HG03457 (cell line): Measurements from ENCODE around the gene PPP6R1.
"Not testable (repeated sequence)": the region's sequence is repeated elsewhere in the genome, so short reads cannot be mapped to it uniquely, and the experiment has no call there.

Source experiments
- ATAC-seq: cut with Tn5 transposase; IDR thresholded peaks from one replicate; pipeline ENCODE4 v1.9.1; 2021; ENCODE audit warnings: moderate number of reproducible peaks; ENCODE audit not compliant: unreplicated experiment

Gene PPP6R1

DNA sequence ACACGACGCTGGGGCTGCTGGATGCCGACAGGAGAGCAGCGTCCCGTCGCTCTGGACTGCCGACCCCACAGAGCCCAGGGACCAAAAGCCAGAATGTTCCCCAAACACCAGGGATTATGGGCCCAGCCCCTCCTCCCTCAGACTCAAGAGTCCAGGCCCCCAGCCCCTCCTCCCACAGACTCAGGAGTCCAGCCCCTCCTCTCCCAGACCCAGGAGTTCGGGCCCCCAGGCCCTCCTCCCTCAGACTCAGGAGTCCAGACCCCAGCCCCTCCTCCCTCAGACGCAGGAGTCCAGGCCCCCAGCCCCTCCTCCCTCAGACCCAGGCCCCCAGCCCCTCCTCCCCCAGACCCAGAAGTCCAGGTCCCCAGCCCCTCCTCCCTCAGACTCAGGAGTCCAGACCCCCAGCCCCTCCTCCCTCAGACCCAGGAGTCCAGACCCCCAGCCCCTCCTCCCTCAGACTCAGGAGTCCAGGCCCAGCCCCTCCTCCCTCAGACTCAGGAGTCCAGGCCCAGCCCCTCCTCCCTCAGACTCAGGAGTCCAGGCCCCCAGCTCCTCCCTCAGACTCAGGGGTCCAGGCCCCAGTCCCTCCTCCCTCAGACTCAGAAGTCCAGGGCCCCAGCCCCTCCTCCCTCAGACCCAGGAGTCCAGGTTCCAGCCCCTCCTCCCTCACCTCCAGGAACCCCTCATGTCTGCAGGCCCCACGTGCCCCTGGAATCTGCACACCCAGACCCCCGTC lies 34.0 kb downstream of the PPP6R1 start:
- not testable (repeated sequence) for ATAC-seq

DNA sequence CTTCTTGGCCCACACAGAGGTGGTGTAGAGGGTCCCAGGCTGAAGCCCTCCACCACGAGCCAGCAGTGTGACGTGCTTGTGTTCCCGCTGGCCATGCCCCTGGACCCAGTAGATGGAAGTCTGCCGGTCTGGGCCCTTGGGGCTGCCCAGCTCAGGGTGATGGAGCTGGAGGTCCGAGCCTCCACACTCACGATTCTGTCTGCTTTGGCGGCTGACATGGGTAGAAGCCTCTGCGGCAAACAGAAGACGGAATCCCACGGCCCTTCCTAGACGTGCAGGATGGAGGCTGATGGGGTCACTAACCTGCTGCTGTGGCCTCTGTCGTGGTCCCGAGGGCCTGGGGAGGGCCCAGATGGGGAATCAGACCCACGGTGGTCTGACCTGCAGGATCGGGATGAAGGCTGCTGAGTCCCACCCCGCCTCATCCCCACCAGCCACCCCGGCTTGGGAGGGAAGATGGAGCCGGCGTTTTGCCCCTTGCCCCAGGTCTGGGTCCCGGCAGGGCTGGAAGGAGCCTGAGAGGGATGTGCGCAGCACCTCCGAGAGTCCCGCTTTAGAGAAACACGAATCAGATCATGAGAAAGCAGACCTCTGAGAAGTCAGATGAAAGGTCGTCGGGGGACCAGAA lies 34.7 kb downstream of the PPP6R1 start:
- no peak for ATAC-seq

DNA sequence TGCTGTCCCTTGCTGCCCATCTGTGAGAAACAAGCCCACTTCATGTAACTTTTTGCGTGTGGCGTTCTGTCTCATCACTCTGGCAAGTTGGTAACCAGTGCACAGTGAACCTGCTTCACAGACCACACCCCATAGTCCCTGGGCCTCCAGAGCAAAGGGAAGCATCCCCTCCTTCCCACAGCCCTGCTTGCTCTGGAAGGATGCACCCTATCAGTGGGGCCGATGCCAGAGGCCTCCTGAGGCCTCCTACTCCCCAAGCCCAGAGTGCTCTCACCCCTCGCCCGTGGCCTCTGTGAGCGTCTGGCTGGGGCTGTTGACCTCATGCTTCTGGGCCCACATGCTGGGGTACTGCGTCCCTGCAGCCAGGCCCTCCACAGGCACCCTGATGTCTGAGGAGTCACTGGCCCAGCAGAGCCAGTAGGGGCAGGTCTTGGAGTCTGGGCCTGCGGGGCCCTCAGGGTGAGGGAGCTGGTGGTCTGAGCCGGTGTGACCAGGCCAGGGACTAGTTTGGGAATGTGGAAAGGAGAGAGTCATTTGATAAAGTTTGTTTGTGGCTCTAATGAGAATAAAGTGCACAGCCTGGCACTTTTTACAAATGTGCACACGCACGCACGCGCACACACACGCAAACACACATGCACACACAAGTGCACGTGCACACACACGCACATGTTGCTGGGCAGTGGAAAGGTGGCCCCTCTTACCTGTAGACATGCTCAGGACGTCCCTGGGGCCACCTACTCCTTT lies 35.4 kb downstream of the PPP6R1 start:
- no peak for ATAC-seq

GRCh38 chr19:55220525-55220924 lies 38.3 kb downstream of the PPP6R1 start:
- ATAC-seq, result no peak

DNA sequence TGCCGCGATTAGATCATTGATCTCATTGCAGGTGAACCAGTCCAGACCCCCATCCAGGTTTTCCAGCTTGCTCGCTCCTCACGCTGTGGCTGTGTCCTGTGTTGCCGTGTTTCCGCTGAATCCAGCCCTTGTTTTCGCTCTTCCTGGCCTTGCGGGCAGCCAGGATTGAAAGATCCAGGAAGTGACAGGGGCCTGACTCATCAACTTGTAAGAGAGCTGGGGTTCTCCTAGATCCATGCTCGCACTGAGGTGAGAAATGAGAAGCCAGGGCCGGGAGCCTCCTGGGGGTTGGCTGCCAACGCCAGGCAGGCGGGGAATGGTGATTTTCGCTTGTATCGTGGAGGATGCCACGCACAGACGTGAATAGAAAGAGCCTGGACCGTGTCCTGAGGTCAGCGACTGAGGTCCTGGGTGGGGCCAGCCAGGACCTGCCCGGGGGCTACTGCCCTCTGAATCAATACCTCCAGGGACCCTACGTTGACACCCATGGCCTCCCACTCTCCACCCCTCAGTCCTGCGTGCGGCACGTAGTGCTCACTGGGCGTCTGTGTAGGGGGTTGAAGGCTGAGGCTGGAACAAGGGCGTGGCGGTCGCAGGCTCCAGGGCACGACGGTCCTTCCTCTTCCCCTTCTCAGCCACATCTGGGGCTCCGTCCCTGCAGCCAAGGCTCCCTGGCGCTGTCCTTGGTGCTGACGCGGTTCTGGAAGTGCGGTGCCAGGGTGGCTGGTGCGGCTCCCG lies 42.2 kb downstream of the PPP6R1 start:
- no peak for ATAC-seq

DNA sequence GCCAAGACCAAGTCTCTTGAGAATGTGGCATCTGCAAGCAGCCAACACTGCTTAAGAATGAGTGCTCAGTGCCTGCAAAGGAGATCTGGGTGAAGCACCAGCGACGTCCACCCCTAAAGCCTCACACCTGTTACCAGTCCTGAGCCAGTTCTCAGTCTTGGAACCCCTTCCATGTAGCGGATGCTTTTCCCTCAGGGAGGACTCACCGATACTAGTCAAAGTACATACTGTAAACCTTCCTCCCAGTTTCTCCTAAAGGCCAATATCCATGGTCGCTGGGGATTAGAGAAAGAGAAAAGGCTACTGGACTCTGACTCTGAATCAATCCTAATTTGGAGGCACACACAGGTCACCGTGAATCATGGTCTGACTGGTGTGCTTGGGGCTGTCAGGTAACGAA lies 45.3 kb downstream of the PPP6R1 start:
- no peak for ATAC-seq

- ATAC-seq, result no peak
These were observed 46.4 kb downstream of the PPP6R1 start for GRCh38 chr19:55212447-55212846.

- no peak for ATAC-seq
These were observed 48.9 kb downstream of the PPP6R1 start for GRCh38 chr19:55209693-55210472.

- ATAC-seq, result no peak
These were observed 49.7 kb downstream of the PPP6R1 start, which contains the start of gene PTPRH for GRCh38 chr19:55208880-55209692. Gene PTPRH (minus strand): TSS chr19:55209501. CDS start chr19:55209433, 68 bp downstream.

- ATAC-seq, result no peak
These were observed 51.9 kb downstream of the PPP6R1 start for GRCh38 chr19:55206664-55207500.

DNA sequence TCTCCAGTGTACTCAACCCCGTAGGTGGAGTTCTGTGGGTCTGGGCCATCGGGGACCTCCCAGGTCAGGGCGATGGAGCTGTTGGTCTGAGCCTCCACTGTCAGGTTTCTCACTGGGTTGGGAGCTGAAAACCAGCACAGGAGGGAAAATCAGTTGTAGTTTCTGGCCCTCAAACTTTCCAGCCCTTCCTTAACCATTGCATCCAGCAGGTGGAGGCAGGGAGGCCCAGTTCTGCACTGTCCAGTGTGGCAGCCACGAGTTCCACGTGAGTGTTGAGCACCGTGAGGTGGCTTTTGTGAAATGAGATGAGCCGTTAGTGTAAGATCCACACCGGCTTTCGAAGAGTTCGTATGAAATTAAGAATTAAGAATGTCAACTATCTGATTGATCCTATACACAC lies 56.6 kb downstream of the PPP6R1 start:
- ATAC-seq, result not testable (repeated sequence)

DNA sequence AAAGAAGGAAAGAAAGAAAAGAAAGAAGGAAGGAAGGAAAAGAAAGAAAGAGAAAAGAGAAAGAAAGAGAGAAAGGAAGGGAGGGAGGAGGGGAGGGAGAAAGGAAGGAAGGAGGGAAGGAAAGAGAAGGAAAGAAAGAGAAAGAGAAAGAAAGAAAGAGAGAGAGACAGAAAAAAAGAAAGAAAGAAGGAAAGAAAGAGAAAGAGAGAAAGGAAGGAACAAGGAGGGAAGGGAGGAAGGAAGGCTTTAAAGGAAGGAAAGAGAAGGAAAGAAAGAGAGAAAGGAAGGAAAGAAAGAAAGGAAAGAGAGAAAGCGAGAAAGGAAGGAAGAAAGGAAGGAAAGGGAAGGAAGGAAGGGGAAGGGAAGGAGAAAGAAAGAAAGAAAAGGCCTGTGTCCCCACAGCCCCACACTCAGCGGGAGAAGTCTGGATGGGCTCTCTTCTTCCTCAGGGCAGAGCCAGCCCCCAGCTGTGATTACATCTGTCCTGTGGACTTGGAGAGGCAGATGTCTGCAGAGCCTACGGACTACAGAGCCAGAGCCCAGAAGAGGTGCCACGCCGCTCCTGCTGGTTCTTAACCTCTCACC lies 59.1 kb downstream of the PPP6R1 start:
- no peak for ATAC-seq

DNA sequence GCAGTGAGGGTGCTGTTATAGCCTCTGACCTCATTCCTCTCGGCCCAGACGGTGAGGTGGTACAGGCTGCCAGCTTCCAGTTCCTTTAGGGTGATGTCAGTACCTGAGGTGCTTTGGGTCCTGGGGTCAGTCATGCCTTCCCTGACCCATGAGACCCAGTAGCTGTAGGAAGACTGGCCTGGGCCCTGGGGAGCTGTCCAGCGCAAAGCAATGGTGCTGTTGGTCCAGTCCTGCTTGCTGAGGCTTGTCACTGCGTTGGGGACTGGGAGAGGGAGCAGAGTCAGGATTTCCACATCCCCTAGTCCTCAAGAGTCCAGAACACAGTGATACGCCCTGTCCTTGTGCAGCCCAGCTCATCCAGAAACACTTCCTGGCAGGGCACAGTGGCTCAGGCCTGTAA lies 60.2 kb downstream of the PPP6R1 start:
- ATAC-seq, result no peak

- ATAC-seq, result no peak
These were observed 61.3 kb downstream of the PPP6R1 start for GRCh38 chr19:55197528-55197927.

GRCh38 chr19:55196803-55197202 lies 62.0 kb downstream of the PPP6R1 start:
- ATAC-seq, result no peak

DNA sequence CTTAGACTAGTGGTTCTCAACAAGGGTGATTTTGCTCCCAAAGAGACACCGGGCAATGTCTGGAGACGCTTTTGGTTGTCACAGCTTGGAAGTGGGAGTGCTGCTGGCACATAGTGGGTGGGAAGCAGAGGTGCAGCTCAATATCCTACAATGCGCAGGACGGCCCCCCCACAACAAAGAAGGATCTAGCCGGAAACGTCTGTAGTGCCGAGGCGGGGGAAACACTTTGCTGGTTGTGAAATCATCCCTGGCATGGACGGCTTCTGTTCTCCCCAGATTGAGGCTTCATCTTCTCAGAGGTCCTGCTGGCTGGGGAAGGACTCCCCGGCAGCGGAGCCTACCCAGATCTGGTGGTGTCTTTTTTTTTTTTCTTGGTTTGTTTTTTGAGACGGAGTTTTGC lies 65.3 kb downstream of the PPP6R1 start:
- ATAC-seq, result no peak

DNA sequence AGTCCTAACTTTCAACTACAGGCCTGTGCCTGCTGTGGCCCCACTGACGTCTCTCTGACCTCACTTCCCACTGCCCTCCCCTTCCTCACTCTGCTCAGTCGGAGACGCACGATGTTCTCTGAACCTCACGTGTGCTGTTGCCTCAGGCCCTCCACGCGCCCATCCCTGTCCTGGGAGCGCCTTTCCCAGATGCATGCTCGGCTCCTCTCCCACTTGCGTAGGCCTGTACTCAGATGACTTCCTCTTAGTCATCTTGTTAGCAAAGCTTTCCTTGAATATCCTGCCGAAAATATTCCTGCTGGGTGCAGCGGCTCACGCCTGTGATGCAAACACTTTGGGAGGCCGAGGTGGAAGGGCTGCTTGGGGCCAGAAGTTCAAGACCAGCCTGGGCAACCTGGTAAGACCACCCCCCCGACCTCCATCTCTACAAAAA lies 69.4 kb downstream of the PPP6R1 start:
- no peak for ATAC-seq

DNA sequence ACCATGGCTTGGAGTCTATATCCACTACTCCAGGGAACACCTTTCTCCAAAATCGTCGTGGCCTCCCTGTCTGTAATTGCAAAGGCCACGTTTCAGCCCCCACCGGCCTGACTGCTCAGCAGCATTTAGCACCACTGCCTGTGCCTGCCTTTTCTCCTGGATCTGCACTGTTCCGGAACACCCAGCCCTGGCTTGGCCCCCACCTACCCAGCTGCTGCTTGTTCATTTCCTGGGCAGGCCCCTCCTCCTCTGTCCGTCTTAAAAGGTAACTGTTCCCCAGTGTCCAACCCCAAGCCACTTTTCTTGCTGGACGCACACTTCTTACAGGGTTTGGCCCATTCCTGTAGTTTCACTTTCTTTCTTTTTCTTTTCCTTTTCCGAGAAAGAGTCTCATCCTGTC lies 70.2 kb downstream of the PPP6R1 start:
- no peak for ATAC-seq
